BLaER1 treated with 17β-estradiol and CSF1 and Interleukin-3, amounts not matched to agents 10 nM and 100 nM (cell line): ENCODE results near the gene ASB1.
A peak's percentile ranks its signal among the peaks of the same experiment; 100 is the strongest.

Experiments
- H3K27ac ChIP-seq, 11 experiments: shearing (Covaris generic); formaldehyde crosslinking; 2 replicates each; pipeline ENCODE4 v1.8.1; 2022
- H3K27me3 ChIP-seq, 11 experiments: shearing (Covaris generic); formaldehyde crosslinking; 2 replicates each; pipeline ENCODE4 v1.8.1; 2022
- H3K36me3 ChIP-seq, 11 experiments: shearing (Covaris generic); formaldehyde crosslinking; 2 replicates each; pipeline ENCODE4 v1.8.1; 2022
- H3K4me1 ChIP-seq, 10 experiments: shearing (Covaris generic); formaldehyde crosslinking; 2 replicates each; pipeline ENCODE4 v1.8.1; 2022
- H3K4me2 ChIP-seq, 11 experiments: shearing (Covaris generic); formaldehyde crosslinking; 2 replicates each; pipeline ENCODE4 v1.8.1; 2022
- H3K4me3 ChIP-seq, 10 experiments: shearing (Covaris generic); formaldehyde crosslinking; 2 replicates each; pipeline ENCODE4 v1.8.1; 2022
- H3K9ac ChIP-seq, 11 experiments: shearing (Covaris generic); formaldehyde crosslinking; 2 replicates each; pipeline ENCODE4 v1.8.1; 2022
- H3K9me3 ChIP-seq, 11 experiments: shearing (Covaris generic); formaldehyde crosslinking; replicated peaks in 1 of 11; 2 replicates each; pipeline ENCODE4 v1.8.1; 2022
- H4K20me1 ChIP-seq, 11 experiments: shearing (Covaris generic); formaldehyde crosslinking; 2 replicates each; pipeline ENCODE4 v1.8.1; 2022
- Cebpa-rat ChIP-seq, 11 experiments: shearing (Covaris generic); IDR thresholded peaks; 2 replicates each; pipeline ENCODE4 v1.8.1; 2022

ASB1 gene

GRCh38 chr2:238408615-238409340 is 17.9 kb upstream of the ASB1 start:
- H3K9ac ChIP-seq: no peak overlapping the region
- H3K4me3 ChIP-seq: no peak overlapping the region
- no peak for TF ChIP-seq Cebpa-rat (IDR thresholded peaks at IDR 0.05)
- H4K20me1 ChIP-seq: no peaks in the 10 kb centered on the region
- no peak overlapping the region for H3K27ac ChIP-seq
- H3K9me3 ChIP-seq: 0 out of 22 replicates have a peak, but pooled peaks cover 0 to 4% (median 0%) of the 10 kb centered on the region in 11 experiments
- H3K4me2 ChIP-seq: no peak overlapping the region
- no peaks in the 10 kb centered on the region for H3K27me3 ChIP-seq
- peaks cover 0 to 10% (median 0%) of the 10 kb centered on the region in 10 experiments; a peak in 4 of 20 replicates for H3K4me1 ChIP-seq
- peaks cover 0 to 4% (median 0%) of the 10 kb centered on the region in 11 experiments; a peak in 2 of 22 replicates for H3K36me3 ChIP-seq

DNA sequence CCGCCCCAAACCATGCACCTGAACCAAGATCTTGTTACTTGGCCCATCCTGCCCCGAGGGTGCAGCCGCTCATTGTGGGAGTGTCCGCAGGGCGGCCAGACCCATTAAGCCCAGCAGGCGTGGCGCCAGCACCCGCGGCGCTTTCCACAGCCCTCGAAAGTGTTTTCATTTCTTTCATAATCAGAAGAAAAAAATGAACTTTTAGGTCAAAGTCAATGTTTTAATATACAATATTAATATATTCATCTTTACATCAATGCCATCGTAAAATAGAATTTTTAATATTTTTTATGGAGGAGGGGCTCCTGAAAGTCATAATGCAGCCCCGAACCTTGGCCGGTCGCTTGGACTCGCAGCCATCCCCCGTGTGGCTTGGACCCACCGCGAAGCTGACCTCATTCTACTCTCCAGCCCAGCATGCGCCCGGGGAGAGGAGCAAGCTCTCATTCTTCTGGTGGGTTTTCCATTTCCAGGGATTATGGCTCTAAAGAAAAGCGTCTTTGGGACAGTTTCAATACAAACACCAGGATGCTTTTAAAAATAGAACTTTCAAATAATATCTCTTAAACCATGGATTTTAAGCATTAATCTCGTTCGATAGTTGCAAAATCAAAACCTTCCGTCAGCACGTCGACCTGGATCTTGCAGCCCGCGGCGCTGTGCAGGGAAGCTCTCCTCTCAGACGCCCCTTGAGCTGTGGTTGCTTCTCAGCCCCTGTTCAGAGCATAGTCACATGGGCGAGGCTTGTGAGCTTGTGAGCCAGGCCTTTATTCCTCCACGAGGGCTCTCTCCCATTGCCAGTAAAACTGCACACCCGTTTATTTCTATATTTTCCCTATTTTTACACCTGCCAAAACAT is 17.2 kb upstream of the ASB1 start:
- H3K4me1 ChIP-seq: peaks cover 0 to 10% (median 0%) of the 10 kb centered on the region in 10 experiments; a peak in 4 of 20 replicates
- no peaks in the 10 kb centered on the region for H3K27me3 ChIP-seq
- H3K27ac ChIP-seq: no peak overlapping the region
- TF ChIP-seq Cebpa-rat (IDR thresholded peaks at IDR 0.05): no peak
- H4K20me1 ChIP-seq: no peaks in the 10 kb centered on the region
- no peak overlapping the region for H3K4me3 ChIP-seq
- H3K9me3 ChIP-seq: peaks cover 0 to 12% (median 1%) of the 10 kb centered on the region in 11 experiments; a peak in 7 of 22 replicates
- no peak overlapping the region for H3K4me2 ChIP-seq
- H3K9ac ChIP-seq: no peak overlapping the region
- no peaks in the 10 kb centered on the region; a peak in 2 of 22 replicates for H3K36me3 ChIP-seq

DNA sequence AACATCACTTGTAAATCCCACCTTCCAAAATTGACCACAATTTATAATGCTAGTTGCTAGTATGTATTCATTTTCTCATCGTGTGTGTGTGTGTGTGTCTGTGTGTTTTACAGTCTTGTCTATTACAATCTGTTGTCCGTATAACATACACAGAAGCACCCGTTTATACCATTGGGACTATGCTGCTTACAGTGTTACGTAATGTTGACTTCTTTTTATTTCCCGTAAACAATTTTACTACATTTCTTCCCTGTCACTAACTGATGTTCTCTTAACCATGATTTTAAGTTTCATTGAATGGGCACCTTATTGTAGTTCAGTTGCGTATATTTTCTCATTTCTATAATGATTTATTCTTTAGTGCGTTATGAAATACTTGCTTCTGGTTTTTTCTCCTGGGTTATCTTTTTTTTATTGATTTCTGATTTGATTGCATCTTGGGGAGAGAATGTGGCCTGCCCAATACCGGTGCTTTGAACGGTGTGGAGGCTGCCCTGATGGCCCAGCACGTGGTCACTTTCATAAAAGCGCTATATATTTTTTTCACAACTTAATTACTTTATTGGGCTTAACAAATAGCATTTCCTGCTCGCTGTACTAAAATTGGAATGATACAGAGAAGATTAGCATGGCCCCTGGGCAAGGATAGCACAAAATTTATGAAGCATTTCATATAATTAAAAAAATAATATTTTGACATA is 14.5 kb upstream of the ASB1 start:
- H3K9ac ChIP-seq: no peak overlapping the region
- H3K36me3 ChIP-seq: peaks cover 0 to 14% (median 5%) of the 10 kb centered on the region in 11 experiments; a peak in 7 of 22 replicates
- H3K4me3 ChIP-seq: no peak overlapping the region
- H3K9me3 ChIP-seq: peaks cover 24 to 39% (median 28%) of the 10 kb centered on the region in 11 experiments
- no peak overlapping the region for H3K27ac ChIP-seq
- no peaks in the 10 kb centered on the region for H3K27me3 ChIP-seq
- no peak overlapping the region for H3K4me2 ChIP-seq
- TF ChIP-seq Cebpa-rat (IDR thresholded peaks at IDR 0.05): no peak
- peaks cover 0 to 4% (median 0%) of the 10 kb centered on the region in 10 experiments; a peak in 2 of 20 replicates for H3K4me1 ChIP-seq
- H4K20me1 ChIP-seq: no peaks in the 10 kb centered on the region

DNA sequence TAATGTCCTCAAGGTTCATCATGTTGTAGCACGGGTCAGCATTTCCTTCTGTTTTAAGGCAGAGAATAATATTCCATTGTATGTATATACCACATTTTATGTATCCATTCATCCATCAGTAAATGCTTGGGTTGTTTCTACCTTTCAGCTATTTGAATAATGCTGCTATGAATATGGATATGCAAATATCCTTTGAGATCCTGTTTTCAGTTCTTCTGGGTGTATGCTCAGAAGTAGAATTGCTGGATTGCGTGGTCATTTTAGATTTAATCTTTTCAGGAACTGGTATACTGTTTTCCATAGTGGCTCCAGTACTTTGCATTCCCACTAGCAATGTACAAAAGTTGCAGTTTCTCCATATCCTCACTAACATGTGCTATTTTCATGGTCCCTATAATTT is 13.4 kb upstream of the ASB1 start:
- Histone ChIP-seq H3K4me3 (no peak overlapping the region), H3K27ac (no peak overlapping the region), H3K9me3 (peaks cover 24 to 42% (median 32%) of the 10 kb centered on the region in 11 experiments), H3K4me2 (no peak overlapping the region), H3K9ac (no peak overlapping the region), H4K20me1 (no peaks in the 10 kb centered on the region), H3K36me3 (peaks cover 0 to 14% (median 5%) of the 10 kb centered on the region in 11 experiments; a peak in 7 of 22 replicates), H3K4me1 (peaks cover 0 to 4% (median 0%) of the 10 kb centered on the region in 10 experiments; a peak in 2 of 20 replicates), H3K27me3 (no peaks in the 10 kb centered on the region)
- no peak for TF ChIP-seq Cebpa-rat (IDR thresholded peaks at IDR 0.05)

- no peak for TF ChIP-seq Cebpa-rat (IDR thresholded peaks at IDR 0.05)
- Histone ChIP-seq H3K36me3 (peaks cover 0 to 14% (median 5%) of the 10 kb centered on the region in 11 experiments; a peak in 7 of 22 replicates), H3K9me3 (peaks cover 24 to 42% (median 32%) of the 10 kb centered on the region in 11 experiments), H3K4me3 (peak overlapping the region in 3 of 10 experiments; percentile 7 to 13 (median 7); a peak in 2 of 20 replicates), H3K9ac (no peak overlapping the region), H4K20me1 (no peaks in the 10 kb centered on the region), H3K4me2 (no peak overlapping the region), H3K4me1 (no peaks in the 10 kb centered on the region), H3K27ac (no peak overlapping the region), H3K27me3 (no peaks in the 10 kb centered on the region)
Measured at GRCh38 chr2:238415036-238415764, 11.5 kb upstream of the ASB1 start.

DNA sequence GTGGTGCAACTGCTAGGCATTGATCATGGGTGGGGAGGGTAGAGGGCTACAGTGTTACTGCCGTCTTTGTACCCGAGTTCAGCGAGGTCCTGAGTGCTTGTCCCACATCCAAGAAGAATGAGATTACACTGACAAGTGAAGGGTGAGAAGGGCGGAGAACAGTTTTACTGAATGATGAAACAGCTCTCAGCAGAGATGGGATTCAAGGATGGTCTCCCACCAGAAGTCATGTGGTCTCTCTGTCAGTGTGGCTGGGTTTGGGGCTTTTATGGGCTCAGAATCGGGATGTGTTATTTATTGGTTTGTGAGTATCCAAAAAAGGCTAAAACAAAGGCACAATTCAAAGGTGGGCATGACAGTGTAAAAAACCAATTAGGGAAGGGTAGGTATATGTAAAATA is 10.8 kb upstream of the ASB1 start:
- Histone ChIP-seq H3K9ac (no peak overlapping the region), H4K20me1 (no peaks in the 10 kb centered on the region)

GRCh38 chr2:238418196-238418998 is 8.3 kb upstream of the ASB1 start:
- peaks cover 0 to 14% (median 5%) of the 10 kb centered on the region in 11 experiments; a peak in 7 of 22 replicates for H3K36me3 ChIP-seq
- H3K4me2 ChIP-seq: no peak overlapping the region
- no peak overlapping the region for H3K4me3 ChIP-seq
- H3K9ac ChIP-seq: no peak overlapping the region
- H3K4me1 ChIP-seq: peaks cover 0 to 7% (median 0%) of the 10 kb centered on the region in 10 experiments; a peak in 3 of 20 replicates
- no peaks in the 10 kb centered on the region for H4K20me1 ChIP-seq
- H3K9me3 ChIP-seq: peaks cover 24 to 42% (median 32%) of the 10 kb centered on the region in 11 experiments
- H3K27ac ChIP-seq: no peak overlapping the region
- no peaks in the 10 kb centered on the region for H3K27me3 ChIP-seq
- TF ChIP-seq Cebpa-rat (IDR thresholded peaks at IDR 0.05): no peak

More for the DNA sequence above, 10.8 kb upstream of the ASB1 start:
- Histone ChIP-seq H3K27ac (no peak overlapping the region), H3K9me3 (peaks cover 24 to 42% (median 32%) of the 10 kb centered on the region in 11 experiments), H3K4me3 (peak overlapping the region in 3 of 10 experiments; percentile 7 to 13 (median 7); a peak in 1 of 20 replicates), H3K27me3 (no peaks in the 10 kb centered on the region), H3K4me2 (no peak overlapping the region), H3K36me3 (peaks cover 0 to 14% (median 5%) of the 10 kb centered on the region in 11 experiments; a peak in 7 of 22 replicates), H3K4me1 (no peaks in the 10 kb centered on the region)
- no peak for TF ChIP-seq Cebpa-rat (IDR thresholded peaks at IDR 0.05)
